Measurements from ENCODE around the gene MICAL2. TPM values are rescaled to one million over a fixed set of nuclear protein-coding genes. Genes with fewer than 3 reads are reported as not detected.

MICAL2 gene
- total RNA-seq, 4 donors from 2014 or later: 27.4 to 63.6 (median 51.9) TPM

DNA sequence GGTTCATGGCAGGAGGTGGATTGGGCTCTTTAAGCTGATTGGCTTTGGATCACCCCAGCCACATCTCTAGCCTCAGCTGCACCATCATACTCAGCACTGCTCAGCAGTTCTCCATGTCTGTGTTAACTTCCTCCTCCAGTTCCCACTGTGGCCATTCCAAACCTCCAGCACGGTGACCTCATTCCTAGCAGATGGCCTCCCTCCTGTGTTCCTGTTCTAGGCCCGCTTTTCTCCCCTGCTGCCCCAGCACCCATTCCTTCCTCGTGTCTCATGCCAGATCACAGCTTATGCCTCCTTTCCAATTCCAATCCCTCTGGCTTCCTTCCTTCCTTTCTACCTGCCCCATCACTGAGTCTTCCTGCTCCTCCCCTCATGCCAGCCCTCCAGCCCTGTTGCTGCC is 96.1 kb downstream of the MICAL2 start:
- Histone ChIP-seq H3K9me3 (no peaks in the 10 kb centered on the region), H3K27me3 (no peaks in the 10 kb centered on the region), H3K27ac (no peak overlapping the region), H3K4me3 (replicated peaks in 1 of 3) (no peak overlapping the region), H3K36me3 (peaks cover 6 to 17% of the 10 kb centered on the region in 2 donors), H3K4me1 (no peaks in the 10 kb centered on the region)
- WGBS, 2 donors: 88 to 95% methylated on average over 3 of the region's 3 CpGs
- DNase-seq: no peak
- intact Hi-C loops (cut with DNase I): no loop called here
- no peak for TF ChIP-seq POLR2A (IDR thresholded peaks at IDR 0.05)
- TF ChIP-seq, protein P1, sequence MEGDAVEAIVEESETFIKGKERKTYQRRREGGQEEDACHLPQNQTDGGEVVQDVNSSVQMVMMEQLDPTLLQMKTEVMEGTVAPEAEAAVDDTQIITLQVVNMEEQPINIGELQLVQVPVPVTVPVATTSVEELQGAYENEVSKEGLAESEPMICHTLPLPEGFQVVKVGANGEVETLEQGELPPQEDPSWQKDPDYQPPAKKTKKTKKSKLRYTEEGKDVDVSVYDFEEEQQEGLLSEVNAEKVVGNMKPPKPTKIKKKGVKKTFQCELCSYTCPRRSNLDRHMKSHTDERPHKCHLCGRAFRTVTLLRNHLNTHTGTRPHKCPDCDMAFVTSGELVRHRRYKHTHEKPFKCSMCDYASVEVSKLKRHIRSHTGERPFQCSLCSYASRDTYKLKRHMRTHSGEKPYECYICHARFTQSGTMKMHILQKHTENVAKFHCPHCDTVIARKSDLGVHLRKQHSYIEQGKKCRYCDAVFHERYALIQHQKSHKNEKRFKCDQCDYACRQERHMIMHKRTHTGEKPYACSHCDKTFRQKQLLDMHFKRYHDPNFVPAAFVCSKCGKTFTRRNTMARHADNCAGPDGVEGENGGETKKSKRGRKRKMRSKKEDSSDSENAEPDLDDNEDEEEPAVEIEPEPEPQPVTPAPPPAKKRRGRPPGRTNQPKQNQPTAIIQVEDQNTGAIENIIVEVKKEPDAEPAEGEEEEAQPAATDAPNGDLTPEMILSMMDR (IDR thresholded peaks at IDR 0.05): no peak

DNA sequence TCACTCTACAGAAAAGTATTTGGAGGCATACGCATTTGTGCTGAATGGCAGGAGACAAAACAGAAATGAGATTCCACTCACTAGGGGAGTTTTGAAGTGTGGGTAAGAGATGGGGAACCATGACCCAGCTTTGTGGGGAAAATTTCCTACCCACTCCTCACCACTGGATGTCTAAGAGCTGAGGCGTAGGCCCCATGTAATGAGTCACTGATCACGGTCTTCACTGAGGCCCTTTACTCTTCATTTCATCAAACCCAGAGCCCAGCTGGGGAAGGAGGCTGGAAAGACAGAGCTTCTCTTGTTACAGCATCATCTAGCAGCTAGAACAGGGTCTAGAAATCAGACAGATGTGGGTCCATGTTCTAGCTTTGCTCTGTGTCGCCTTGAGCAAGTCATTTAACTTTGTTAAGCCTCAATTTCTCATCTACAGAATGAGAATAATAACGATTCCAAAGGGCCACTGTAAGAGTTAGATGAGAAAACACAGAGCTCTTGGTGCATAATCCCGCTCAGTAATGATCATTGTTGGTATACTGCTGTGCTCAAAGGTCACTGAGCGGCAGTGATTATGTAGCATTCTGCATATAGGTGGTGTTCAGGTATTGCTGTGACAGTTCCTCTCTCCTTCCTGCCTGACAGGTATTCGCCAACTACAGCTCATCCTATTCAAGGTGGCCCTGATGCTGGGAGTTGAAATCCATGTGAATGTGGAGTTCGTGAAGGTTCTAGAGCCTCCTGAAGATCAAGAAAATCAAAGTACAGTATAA is 97.2 kb downstream of the MICAL2 start:
- H3K36me3 ChIP-seq: peaks cover 6 to 17% of the 10 kb centered on the region in 2 donors
- 84 to 97% methylated on average over 9 of the region's 9 CpGs for WGBS, 2 donors
- H3K4me3 ChIP-seq (replicated peaks in 1 of 3): no peak overlapping the region
- peaks cover 6% of the 10 kb centered on the region in 2 donors for H3K4me1 ChIP-seq
- no peak overlapping the region for H3K27ac ChIP-seq
- H3K9me3 ChIP-seq: no peaks in the 10 kb centered on the region
- TF ChIP-seq, protein P1 (IDR thresholded peaks at IDR 0.05): no peak
- TF ChIP-seq POLR2A (IDR thresholded peaks at IDR 0.05): no peak
- no peak for DNase-seq
- intact Hi-C loops (cut with DNase I): no loop called here
- H3K27me3 ChIP-seq: no peaks in the 10 kb centered on the region

DNA sequence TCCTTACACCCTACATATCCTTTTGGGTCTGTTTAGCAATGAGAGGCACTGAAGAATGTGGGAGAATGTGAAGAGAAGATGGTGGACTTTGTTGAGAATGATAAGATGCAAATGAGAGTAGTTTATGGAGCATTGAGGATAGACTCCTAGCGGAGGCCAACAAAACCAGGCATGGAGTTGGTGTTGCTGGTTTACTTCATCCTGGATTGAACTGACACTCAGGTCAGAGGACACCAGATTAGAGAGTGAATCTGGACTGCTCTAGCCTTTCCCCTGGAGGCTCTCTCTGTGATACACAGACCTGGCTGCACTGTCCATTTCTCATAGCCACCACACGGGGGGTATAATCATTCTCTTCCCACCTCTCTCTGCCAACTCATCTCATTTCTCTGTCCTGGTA is 98.7 kb downstream of the MICAL2 start:
- intact Hi-C loops (cut with DNase I): no loop called here
- no peak overlapping the region for H3K27ac ChIP-seq
- 89 to 100% methylated on average over 2 of the region's 2 CpGs for WGBS, 2 donors
- H3K4me3 ChIP-seq (replicated peaks in 1 of 3): no peak overlapping the region
- peaks cover 6 to 8% of the 10 kb centered on the region in 2 donors for H3K4me1 ChIP-seq
- TF ChIP-seq POLR2A (IDR thresholded peaks at IDR 0.05): no peak
- TF ChIP-seq, protein P1 (IDR thresholded peaks at IDR 0.05): no peak
- peaks cover 6 to 17% of the 10 kb centered on the region in 2 donors for H3K36me3 ChIP-seq
- H3K27me3 ChIP-seq: no peaks in the 10 kb centered on the region
- no peaks in the 10 kb centered on the region for H3K9me3 ChIP-seq
- no peak for DNase-seq

DNA sequence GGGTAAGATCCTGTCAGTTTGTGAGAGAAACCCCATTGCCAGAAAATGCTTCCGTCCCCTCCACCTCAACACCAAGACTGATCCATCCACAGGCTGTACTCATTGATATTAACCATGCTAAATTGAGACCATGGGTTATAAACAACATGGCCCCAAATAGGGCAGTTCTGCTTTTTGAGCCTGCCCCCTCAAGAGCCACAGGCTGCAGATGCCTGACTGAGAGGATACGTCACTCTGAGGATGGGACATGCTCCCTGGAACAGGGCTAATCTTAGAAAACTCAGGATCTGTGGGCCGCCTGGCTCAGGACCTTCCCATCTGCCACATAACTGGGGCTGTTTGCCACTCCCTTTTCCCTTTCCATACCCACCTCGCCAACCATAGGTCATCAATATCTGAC is 99.8 kb downstream of the MICAL2 start:
- Histone ChIP-seq H3K36me3 (peaks cover 3 to 17% of the 10 kb centered on the region in 2 donors), H3K27ac (no peak overlapping the region), H3K4me1 (peaks cover 16 to 17% of the 10 kb centered on the region in 2 donors), H3K27me3 (no peaks in the 10 kb centered on the region), H3K4me3 (replicated peaks in 1 of 3) (no peak overlapping the region), H3K9me3 (no peaks in the 10 kb centered on the region)
- 97 to 100% methylated on average over 4 of the region's 4 CpGs for WGBS, 2 donors
- no peak for TF ChIP-seq POLR2A (IDR thresholded peaks at IDR 0.05)
- intact Hi-C loops (cut with DNase I): no loop called here
- DNase-seq: no peak

DNA sequence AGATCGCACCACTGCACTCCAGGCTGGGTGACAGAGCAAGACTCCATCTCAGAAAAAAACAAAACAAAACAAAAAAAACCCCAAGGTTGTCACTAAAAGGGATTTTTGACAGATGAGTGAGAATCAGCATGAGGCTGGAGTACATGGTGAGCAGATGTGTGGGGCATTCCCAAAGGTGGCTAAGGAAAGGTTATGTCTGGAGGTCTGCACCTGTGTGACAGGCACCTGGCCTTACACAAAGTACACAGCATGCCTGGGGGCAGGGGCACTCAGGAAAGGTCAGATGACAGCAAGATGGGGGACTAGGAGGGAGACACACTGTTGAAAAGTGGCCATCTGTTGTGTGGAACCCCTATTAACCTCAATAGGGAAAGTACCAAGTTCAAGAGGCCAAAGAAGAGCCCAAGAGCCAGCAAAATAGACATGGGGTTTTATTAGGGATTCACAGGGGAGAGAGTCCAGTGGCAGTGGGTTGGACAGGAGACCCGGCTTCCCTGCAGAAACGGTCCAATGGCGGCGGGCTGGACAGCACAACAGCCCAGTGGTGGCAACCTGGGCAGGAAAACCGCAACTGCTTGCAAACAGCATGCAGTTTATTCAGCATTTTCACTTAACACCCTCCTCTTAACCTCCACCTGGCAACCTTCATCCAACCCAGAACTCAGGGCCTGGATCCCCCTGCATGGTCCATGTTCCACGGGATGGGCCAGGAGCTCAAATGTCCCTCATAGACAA is 101.1 kb downstream of the MICAL2 start:
- Histone ChIP-seq H3K4me3 (replicated peaks in 1 of 3) (no peak overlapping the region), H3K27ac (peak overlapping the region in 1 of 3 donors; percentile 73), H3K4me1 (peaks cover 24 to 25% of the 10 kb centered on the region in 2 donors), H3K9me3 (no peaks in the 10 kb centered on the region), H3K36me3 (peaks cover 3 to 21% of the 10 kb centered on the region in 2 donors), H3K27me3 (no peaks in the 10 kb centered on the region)
- DNase-seq: no peak
- 93 to 95% methylated on average over 5 to 7 of the region's 7 CpGs for WGBS, 2 donors
- intact Hi-C loops (cut with DNase I): no loop called here
- no peak for TF ChIP-seq POLR2A (IDR thresholded peaks at IDR 0.05)
- TF ChIP-seq, protein P1 (IDR thresholded peaks at IDR 0.05): no peak

Measured in thyroid gland (tissue), 4 donors.